HG02610 (cell line): Measurements from ENCODE around the gene DAB2IP.

Experiments
- ATAC-seq: cut with Tn5 transposase; IDR thresholded peaks from one replicate; pipeline ENCODE4 v1.9.1; 2021; ENCODE audit warnings: mild to moderate bottlenecking, moderate library complexity; ENCODE audit not compliant: unreplicated experiment

The DAB2IP gene

DNA sequence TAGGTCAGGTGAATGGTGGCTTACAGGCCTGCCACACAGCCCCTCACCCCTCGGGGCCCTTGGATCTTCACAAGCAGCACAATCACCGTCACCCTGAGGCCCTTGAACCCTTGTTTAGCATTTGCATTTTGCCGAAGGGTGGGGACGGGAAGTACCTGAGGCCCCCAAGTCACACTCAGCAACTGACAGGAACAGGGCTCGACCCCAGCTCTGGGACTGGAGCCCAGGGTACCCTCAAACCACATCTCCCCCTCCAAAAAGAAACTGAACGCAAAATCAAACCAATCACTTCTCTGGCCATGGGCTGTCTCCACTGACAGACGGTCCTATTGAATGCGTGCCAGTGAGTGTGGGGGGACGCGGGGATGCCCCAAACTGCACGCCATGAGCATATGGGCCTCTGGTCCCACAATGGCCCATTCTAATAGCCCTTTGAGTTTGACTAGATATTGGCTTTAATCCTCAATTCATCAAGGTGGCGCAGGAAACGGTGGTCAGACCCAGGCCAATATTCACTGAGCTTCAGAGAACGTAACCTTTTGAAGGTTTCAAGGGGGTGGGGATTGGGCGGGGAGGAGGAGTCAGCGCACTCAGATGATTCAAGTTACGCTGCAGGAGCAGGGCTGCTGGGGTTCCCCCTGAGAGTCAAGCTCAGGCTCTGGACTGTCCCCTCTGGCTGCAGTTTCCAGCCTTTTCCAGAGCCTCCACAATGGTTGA is 176.0 kb downstream of the DAB2IP start:
- no peak for ATAC-seq

DNA sequence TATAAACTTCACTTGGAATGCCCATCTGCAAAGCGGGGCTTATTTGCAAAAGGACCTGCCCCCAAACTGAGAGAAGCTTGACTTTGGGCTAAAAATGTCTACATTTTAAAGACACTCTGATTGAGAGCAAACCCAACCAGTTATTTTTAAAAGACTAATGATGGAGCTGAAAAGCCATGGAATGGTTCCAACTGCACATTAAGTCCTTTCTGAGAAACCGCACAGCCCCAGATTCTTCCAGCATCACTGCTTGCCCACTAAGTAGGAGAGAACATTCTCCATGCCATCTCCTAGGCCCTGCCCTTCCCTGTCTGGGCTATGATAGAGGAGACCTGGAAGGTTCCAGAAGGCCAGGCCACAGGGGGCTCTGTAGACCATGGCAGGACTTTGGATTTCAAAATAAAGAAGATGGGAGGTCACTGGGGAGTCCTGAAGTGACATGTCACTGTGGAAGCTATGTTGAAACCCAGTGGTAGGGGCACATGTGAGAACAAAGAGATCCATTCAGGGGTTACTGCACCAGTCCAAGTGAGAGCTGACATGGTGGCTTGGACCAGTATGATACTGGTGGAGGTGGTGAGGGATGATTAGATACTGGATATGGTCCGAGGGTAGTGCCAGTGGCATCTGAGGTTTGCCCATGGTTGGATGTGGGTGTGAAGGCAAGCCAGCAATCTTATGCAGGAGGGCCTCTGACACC is 179.2 kb downstream of the DAB2IP start:
- ATAC-seq: no peak

DNA sequence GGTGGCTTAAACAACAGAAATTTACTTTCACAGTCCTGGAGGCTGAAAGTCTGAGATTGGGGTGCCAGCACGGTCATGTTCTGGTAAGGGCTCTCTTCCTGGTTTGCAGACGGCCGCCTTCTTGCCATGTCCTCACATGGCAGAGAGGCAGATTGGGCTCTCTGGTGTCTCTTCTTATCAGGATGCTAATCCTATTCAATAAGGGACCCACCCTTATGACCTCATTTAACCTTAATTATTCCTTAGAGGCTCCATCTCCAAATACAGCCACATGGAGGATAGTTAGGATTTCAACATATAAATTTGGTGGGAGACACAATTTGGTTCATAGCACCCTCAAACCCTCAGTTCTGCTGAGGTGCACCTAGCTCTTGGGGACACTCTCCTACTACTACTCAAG is 180.4 kb downstream of the DAB2IP start:
- no peak for ATAC-seq

DNA sequence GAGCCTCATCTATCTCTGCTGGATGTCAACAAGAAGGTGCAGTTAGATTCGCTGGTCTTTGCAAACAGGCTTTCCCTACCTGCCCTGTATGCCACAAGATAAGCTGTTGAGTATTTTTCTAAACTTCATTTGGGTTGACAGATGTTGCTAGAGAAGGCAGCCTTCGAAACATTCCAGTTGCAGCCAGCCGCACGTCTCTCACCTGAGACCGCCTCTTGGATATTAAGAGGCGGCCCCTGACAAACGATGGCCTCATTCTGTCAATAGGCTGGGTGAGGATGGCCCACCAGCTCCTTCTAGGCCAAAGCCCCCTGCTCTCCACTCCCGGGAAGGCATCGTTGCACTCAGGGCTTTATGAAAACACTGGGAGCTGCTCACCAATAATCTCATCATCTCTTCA is 181.6 kb downstream of the DAB2IP start:
- no peak for ATAC-seq
